ENCODE results near the gene KDM4B.

KDM4B gene

DNA sequence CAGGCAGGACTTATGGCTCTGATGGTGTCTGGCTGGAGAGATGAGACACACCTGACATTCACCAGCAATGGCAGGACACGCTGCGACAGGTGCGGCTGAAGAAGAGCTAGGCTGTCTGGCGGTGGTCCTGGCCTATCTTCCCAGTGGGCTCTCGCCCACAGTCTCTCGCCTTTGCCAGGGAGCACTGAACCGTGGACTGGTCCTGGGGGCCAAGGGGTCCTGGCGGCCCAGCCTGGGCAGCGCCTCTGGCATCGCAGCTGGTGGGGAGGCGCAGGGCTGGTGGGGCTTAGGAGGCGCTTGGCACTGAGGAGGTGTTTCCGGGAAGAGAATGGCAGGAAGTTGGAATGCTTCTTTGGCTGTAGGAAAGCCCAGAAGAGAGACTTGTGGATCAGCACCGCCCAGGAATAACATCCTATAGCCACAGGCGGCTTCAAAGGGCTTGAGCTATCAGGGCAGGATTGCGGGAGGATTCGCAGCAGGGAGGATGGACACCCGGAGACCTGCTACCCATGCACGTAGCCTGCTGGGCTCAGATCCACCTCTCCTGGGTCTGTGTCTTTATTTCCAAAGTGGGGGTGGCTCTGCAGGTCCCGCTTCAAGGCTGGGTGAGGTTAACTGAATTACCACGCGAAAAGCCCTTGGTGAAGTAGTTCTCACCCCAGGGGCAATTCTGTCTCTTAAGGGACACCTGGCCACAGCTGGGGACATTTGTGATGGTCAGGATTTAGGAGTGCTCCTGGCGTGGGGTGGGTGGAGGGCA lies 14.6 kb downstream of the KDM4B start:
- Histone ChIP-seq H3K27ac (ENCODE audit: low read length) (no peak overlapping the region), H3K4me2 (ENCODE audit: insufficient read depth, low read length) (no peak overlapping the region), H3K9me3 (ENCODE audit: insufficient read depth, low read length, severe bottlenecking) (no peaks in the 10 kb centered on the region), H3K36me3 (ENCODE audit: insufficient read depth, low read length) (peaks cover 4% of the 10 kb centered on the region), H3K4me3 (ENCODE audit: low read depth in 1 of 2, low read length in 2 of 2) (no peak overlapping the region), H3K79me2 (ENCODE audit: insufficient read depth, low read length) (peaks cover 94% of the 10 kb centered on the region), H3K27me3 (ENCODE audit: insufficient read depth, low read length, poor library complexity) (no peaks in the 10 kb centered on the region), H3K9ac (ENCODE audit: low read depth, low read length) (no peak overlapping the region), H3K4me1 (ENCODE audit: insufficient read depth, low read length) (peaks cover 3% of the 10 kb centered on the region; the same call in 1 of the 2 replicates), H2AFZ (ENCODE audit: low read depth, low read length) (no peak overlapping the region), H4K20me1 (ENCODE audit: insufficient read depth, low read length) (peaks cover 69% of the 10 kb centered on the region)
- TF ChIP-seq, protein P1, sequence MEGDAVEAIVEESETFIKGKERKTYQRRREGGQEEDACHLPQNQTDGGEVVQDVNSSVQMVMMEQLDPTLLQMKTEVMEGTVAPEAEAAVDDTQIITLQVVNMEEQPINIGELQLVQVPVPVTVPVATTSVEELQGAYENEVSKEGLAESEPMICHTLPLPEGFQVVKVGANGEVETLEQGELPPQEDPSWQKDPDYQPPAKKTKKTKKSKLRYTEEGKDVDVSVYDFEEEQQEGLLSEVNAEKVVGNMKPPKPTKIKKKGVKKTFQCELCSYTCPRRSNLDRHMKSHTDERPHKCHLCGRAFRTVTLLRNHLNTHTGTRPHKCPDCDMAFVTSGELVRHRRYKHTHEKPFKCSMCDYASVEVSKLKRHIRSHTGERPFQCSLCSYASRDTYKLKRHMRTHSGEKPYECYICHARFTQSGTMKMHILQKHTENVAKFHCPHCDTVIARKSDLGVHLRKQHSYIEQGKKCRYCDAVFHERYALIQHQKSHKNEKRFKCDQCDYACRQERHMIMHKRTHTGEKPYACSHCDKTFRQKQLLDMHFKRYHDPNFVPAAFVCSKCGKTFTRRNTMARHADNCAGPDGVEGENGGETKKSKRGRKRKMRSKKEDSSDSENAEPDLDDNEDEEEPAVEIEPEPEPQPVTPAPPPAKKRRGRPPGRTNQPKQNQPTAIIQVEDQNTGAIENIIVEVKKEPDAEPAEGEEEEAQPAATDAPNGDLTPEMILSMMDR (IDR thresholded peaks at IDR 0.05; ENCODE audit: borderline replicate concordance, extremely low read depth, low read length, poor library complexity, severe bottlenecking), result no peak
- TF ChIP-seq EZH2 (IDR thresholded peaks at IDR 0.05; ENCODE audit: borderline replicate concordance, low read depth, low read length, severe bottlenecking), result no peak
- DNase-seq (no peak), ATAC-seq (ENCODE audit: insufficient read depth, low read depth) (no peak)

DNA sequence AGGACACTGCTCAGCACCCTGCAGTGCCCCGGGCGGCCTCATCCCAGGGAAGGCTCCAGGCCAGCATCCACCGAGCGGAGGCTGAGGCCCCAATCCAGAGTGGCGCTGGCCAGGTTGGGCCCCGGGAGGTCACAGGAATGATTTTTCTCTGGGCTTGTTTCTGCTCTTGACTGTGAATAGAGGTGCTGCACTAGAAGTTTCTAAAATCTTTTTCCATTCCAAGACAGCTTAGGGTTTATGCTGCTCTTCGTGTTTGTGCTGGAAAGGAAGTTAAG lies 15.1 kb downstream of the KDM4B start:
- Histone ChIP-seq H2AFZ (ENCODE audit: low read depth, low read length) (no peak overlapping the region), H3K9me3 (ENCODE audit: insufficient read depth, low read length, severe bottlenecking) (no peaks in the 10 kb centered on the region), H3K9ac (ENCODE audit: low read depth, low read length) (no peak overlapping the region), H3K36me3 (ENCODE audit: insufficient read depth, low read length) (peaks cover 4% of the 10 kb centered on the region), H3K27ac (ENCODE audit: low read length) (no peak overlapping the region), H3K79me2 (ENCODE audit: insufficient read depth, low read length) (peaks cover 94% of the 10 kb centered on the region), H3K4me2 (ENCODE audit: insufficient read depth, low read length) (no peak overlapping the region), H3K27me3 (ENCODE audit: insufficient read depth, low read length, poor library complexity) (no peaks in the 10 kb centered on the region), H3K4me3 (ENCODE audit: low read depth in 1 of 2, low read length in 2 of 2) (no peak overlapping the region), H3K4me1 (ENCODE audit: insufficient read depth, low read length) (no peaks in the 10 kb centered on the region), H4K20me1 (ENCODE audit: insufficient read depth, low read length) (peaks cover 69% of the 10 kb centered on the region)
- no peak for ATAC-seq (ENCODE audit: insufficient read depth, low read depth)
- DNase-seq, result no peak
- TF ChIP-seq EZH2 (IDR thresholded peaks at IDR 0.05; ENCODE audit: borderline replicate concordance, low read depth, low read length, severe bottlenecking), result no peak

DNA sequence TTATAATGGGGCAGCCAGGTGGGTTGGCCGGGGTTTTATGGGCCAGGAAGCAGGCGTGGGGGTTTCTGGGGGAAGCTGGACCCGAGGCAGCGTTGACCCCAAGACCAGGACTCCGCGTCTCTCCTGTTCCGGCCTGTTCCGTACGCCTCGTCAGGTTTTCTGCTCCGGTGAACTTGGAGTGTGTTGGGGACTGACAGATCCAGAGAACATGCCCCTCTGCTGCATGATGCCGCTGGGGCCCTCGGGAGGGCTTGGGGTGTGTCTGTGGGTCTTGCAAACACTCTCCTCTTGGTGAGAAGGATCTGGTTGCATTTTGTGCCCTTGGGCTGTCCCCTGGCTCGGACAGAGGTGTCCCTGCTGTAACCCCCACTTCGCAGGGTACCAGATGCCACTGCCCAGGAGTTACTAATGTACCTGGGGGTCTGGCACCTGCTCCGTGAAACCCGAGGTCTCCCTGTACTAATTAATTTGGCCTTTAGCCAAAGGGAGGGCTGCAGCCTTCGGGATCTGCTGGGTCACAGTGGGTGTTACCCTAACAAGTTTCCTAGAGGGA lies 15.6 kb downstream of the KDM4B start:
- Histone ChIP-seq H3K9me3 (ENCODE audit: insufficient read depth, low read length, severe bottlenecking) (no peaks in the 10 kb centered on the region), H3K27me3 (ENCODE audit: insufficient read depth, low read length, poor library complexity) (no peaks in the 10 kb centered on the region), H3K79me2 (ENCODE audit: insufficient read depth, low read length) (peaks cover 93% of the 10 kb centered on the region), H3K27ac (ENCODE audit: low read length) (no peak overlapping the region), H3K4me3 (ENCODE audit: low read depth in 1 of 2, low read length in 2 of 2) (no peak overlapping the region), H3K4me1 (ENCODE audit: insufficient read depth, low read length) (no peaks in the 10 kb centered on the region), H3K36me3 (ENCODE audit: insufficient read depth, low read length) (peaks cover 4% of the 10 kb centered on the region), H3K4me2 (ENCODE audit: insufficient read depth, low read length) (no peak overlapping the region), H2AFZ (ENCODE audit: low read depth, low read length) (no peak overlapping the region), H4K20me1 (ENCODE audit: insufficient read depth, low read length) (peaks cover 67% of the 10 kb centered on the region), H3K9ac (ENCODE audit: low read depth, low read length) (no peak overlapping the region)
- no peak for TF ChIP-seq EZH2 (IDR thresholded peaks at IDR 0.05; ENCODE audit: borderline replicate concordance, low read depth, low read length, severe bottlenecking)
- TF ChIP-seq, protein P1 (IDR thresholded peaks at IDR 0.05; ENCODE audit: borderline replicate concordance, extremely low read depth, low read length, poor library complexity, severe bottlenecking), result no peak
- no peak for DNase-seq
- ATAC-seq (ENCODE audit: insufficient read depth, low read depth), result no peak

DNA sequence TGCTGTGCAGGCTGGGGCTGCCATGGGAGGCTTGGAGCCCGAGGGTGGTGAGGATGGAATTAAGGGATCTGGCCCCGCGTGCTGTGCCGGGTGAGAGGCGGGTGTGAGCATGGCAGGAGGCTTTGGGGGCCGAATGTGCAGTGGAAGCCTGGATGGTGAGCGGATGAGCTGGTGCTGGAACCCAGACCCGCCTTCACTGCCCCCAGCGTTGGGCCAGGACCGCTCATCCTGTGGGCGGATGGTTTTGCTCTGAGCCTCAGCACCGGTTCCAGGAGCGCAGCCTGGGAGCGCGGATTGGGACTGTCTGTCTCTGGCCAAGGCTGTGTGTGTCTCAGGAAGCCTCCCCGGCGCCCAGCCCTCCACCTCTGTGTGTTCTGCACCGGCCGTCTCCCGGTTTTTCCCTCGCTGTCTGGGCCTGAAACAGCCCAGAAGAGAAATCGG lies 16.7 kb downstream of the KDM4B start:
- Histone ChIP-seq H3K9me3 (ENCODE audit: insufficient read depth, low read length, severe bottlenecking) (no peaks in the 10 kb centered on the region), H3K79me2 (ENCODE audit: insufficient read depth, low read length) (peaks cover 96% of the 10 kb centered on the region), H4K20me1 (ENCODE audit: insufficient read depth, low read length) (peaks cover 76% of the 10 kb centered on the region), H3K4me1 (ENCODE audit: insufficient read depth, low read length) (no peaks in the 10 kb centered on the region), H3K36me3 (ENCODE audit: insufficient read depth, low read length) (peaks cover 4% of the 10 kb centered on the region), H3K27ac (ENCODE audit: low read length) (no peak overlapping the region), H3K27me3 (ENCODE audit: insufficient read depth, low read length, poor library complexity) (no peaks in the 10 kb centered on the region), H3K4me3 (ENCODE audit: low read depth in 1 of 2, low read length in 2 of 2) (no peak overlapping the region), H2AFZ (ENCODE audit: low read depth, low read length) (no peak overlapping the region), H3K4me2 (ENCODE audit: insufficient read depth, low read length) (no peak overlapping the region), H3K9ac (ENCODE audit: low read depth, low read length) (no peak overlapping the region)
- ATAC-seq (ENCODE audit: insufficient read depth, low read depth) (no peak), DNase-seq (no peak)
- TF ChIP-seq, protein P1 (IDR thresholded peaks at IDR 0.05; ENCODE audit: borderline replicate concordance, extremely low read depth, low read length, poor library complexity, severe bottlenecking), result no peak
- TF ChIP-seq EZH2 (IDR thresholded peaks at IDR 0.05; ENCODE audit: borderline replicate concordance, low read depth, low read length, severe bottlenecking), result no peak

All from DND-41 (cell line).